Activated T-cell treated with anti-CD3 and anti-CD28 coated beads, Interleukin-2, amount 50 U/mL, for 4 hours (primary cell): ENCODE data around the gene TMEM267. TPM values are rescaled to one million over a fixed set of nuclear protein-coding genes. Genes with fewer than 3 reads are reported as not detected.
"Not testable (repeated sequence)": the region's sequence is repeated elsewhere in the genome, so short reads cannot be mapped to it uniquely, and the experiment has no call there.

Experiments used
- ATAC-seq, 2 donors: fragments of 200-7000 bp; cut with Tn5 transposase; one replicate each; pipeline ENCODE4 v1.10.0; 2021
- DNase-seq: peaks from one replicate; pipeline ENCODE4 v3.0.0-alpha.2; 2020
- H3K27me3 Mint-ChIP-seq: one replicate; pipeline ENCODE4 v1.8.0; 2021; ENCODE audit warnings: low read depth, mixed read lengths
- H3K36me3 Mint-ChIP-seq: one replicate; pipeline ENCODE4 v1.8.0; 2022; ENCODE audit warnings: mixed read lengths; ENCODE audit not compliant: insufficient read depth
- H3K4me1 Mint-ChIP-seq: one replicate; pipeline ENCODE4 v1.8.0; 2021; ENCODE audit warnings: low read depth, mixed read lengths
- H3K4me3 Mint-ChIP-seq: one replicate; pipeline ENCODE4 v1.8.0; 2021; ENCODE audit warnings: mild to moderate bottlenecking, moderate library complexity, mixed read lengths
- H3K9me3 Mint-ChIP-seq: one replicate; pipeline ENCODE4 v1.8.0; 2021; ENCODE audit warnings: mixed read lengths
- total RNA-seq, 3 donors: library from RNA; stranded (reverse); gene quantifications; one replicate each; pipeline ENCODE4 v1.2.1, GENCODE V29; 2021

The TMEM267 gene
- 10 to 100 TPM; 18.6 to 23.4 (median 21.2) TPM for total RNA-seq

DNA sequence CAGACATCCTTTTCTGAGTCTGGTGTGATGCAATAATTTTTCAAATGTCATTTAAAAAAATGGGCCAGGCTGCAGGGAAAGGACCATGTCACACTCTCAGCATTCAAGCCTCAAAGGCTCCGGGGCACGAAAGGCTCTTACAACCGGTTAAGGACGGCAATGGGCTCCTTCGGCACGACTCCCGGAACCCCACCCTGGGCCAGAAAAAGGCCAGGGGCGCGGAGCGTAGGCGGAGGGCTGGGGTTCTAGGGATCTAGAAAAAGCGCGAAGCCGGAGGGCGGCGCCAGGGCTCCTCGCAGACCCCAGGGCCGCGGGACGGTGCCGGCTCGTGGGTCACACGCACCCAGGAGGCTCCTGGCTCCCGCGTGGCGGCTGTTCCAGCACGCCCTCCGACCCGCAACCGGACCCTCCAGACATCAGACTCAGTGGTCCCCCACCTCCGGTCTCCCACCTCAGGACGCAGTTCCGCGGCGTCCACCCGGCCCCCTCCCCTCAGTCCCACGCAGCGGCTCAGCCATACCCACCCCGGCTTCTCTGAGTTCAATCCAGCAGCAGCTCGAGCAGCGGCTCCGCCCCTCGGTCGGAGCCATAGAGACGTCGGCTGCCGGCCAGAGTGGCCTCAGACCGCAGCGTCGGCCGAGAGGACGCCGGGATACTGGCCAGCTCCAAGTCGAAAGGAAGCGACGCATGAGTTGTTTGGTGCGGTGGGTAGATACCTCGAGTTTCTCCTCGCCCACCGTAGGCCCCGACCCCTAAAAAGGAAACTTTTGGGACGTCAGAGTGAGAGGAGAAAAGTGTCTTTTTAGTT lies at the start of gene TMEM267:
TSS of gene TMEM267 (minus strand) at position 568 of the 808 bp plus-strand sequence. CDS start 29,896 bp downstream, outside the sequence.
- peak; percentile 90 to 91 for ATAC-seq
- H3K36me3 Mint-ChIP-seq = no peaks in the 10 kb centered on the region
- peak; percentile 82 for DNase-seq
- H3K27me3 Mint-ChIP-seq = no peaks in the 10 kb centered on the region
- H3K9me3 Mint-ChIP-seq = no peaks in the 10 kb centered on the region
- peak within 1 kb of the TSS; percentile 97 for H3K4me3 Mint-ChIP-seq
- H3K4me1 Mint-ChIP-seq = peaks cover 43% of the 10 kb centered on the region

DNA sequence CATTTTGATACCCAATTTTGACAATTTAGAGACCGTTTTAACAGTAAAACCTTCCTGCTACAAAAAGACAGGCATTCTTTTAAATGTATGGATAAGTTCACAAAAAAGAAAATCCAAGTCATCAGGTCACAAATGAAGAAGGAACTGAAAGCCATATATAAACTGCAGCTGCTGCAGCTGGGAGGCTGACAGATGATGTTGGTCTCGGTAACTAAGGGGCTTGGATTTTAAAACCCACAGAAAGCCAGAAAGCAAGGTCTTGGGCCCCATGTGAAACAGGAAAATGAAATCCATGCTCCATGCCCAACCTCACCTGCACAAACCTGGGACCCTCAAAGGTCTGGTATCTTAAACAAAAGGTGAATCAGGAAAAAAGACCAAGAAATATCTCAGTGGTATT lies 47.0 kb upstream of the TMEM267 start:
- H3K9me3 Mint-ChIP-seq = no peaks in the 10 kb centered on the region
- DNase-seq = no peak
- peaks cover 5% of the 10 kb centered on the region for H3K4me1 Mint-ChIP-seq
- no peak overlapping the region for H3K4me3 Mint-ChIP-seq
- H3K36me3 Mint-ChIP-seq = peaks cover 53% of the 10 kb centered on the region
- ATAC-seq = no peak
- no peaks in the 10 kb centered on the region for H3K27me3 Mint-ChIP-seq

- no peak for ATAC-seq
- no peaks in the 10 kb centered on the region for H3K4me1 Mint-ChIP-seq
- no peaks in the 10 kb centered on the region for H3K9me3 Mint-ChIP-seq
- H3K27me3 Mint-ChIP-seq = no peaks in the 10 kb centered on the region
- peaks cover 34% of the 10 kb centered on the region for H3K36me3 Mint-ChIP-seq
- no peak overlapping the region for H3K4me3 Mint-ChIP-seq
- no peak for DNase-seq
Measured at GRCh38 chr5:43523662-43524072, 40.0 kb upstream of the TMEM267 start.

- no peaks in the 10 kb centered on the region for H3K27me3 Mint-ChIP-seq
- no peak overlapping the region for H3K4me3 Mint-ChIP-seq
- no peak for ATAC-seq
- H3K4me1 Mint-ChIP-seq = peaks cover 5% of the 10 kb centered on the region
- no peaks in the 10 kb centered on the region for H3K9me3 Mint-ChIP-seq
- DNase-seq = no peak
- peaks cover 18% of the 10 kb centered on the region for H3K36me3 Mint-ChIP-seq
Measured at GRCh38 chr5:43520615-43521014, 37.0 kb upstream of the TMEM267 start.

GRCh38 chr5:43515678-43516048 lies 32.0 kb upstream of the TMEM267 start:
- Mint-ChIP-seq H3K27me3 (no peaks in the 10 kb centered on the region), H3K4me3 (peak overlapping the region; percentile 95), H3K9me3 (no peaks in the 10 kb centered on the region), H3K36me3 (no peaks in the 10 kb centered on the region), H3K4me1 (peaks cover 34% of the 10 kb centered on the region)
- DNase-seq = no peak
- ATAC-seq = no peak

DNA sequence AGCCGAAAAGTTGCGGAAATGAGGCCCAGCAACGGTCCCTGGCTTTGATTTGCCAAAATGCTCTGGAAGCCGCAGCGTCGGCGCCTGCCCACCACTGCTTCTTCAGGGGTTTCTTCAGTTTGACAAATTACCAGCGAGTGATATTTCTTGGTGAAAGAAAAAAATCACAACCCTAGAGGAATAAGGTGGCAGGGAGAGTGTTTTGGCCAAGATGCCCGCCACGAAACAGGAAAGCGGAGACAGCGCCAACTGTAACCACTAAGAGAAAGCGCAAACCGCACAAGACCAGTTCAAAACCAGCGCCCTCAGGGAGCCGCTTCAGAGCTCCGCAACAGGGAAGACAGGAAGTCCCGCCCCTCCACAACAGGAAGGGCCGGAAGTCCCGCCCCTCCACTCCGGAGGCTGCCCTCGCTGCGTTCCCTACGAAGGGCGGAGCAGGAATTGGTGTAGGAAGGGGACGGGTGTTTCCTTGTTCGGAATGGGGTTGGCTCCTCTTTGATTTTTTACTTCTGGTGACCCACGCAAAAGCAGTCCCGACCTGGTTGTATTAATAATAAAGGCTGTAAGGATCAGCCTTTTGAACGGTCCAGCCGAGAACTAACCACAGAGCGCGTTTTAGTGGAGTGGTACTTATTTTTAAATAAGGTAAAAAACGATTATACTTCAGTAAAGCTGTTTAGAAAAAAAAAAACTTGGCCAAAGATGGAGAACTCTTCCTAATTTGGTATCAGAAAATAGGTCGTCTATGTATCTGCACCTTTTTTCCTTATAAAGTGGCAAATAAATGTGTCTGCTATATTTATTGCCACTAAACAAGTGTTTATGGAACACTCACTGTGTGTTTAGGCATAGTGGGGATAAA lies 31.4 kb upstream of the TMEM267 start, which contains the start of gene C5orf34:
TSS of gene C5orf34 (minus strand) at position 333 of the 862 bp plus-strand sequence. CDS start 5,809 bp downstream, outside the sequence.
- ATAC-seq (peak; percentile 95 to 96), DNase-seq (peak; percentile 95)
- peaks cover 34% of the 10 kb centered on the region for H3K4me1 Mint-ChIP-seq
- H3K27me3 Mint-ChIP-seq = no peaks in the 10 kb centered on the region
- H3K9me3 Mint-ChIP-seq = no peaks in the 10 kb centered on the region
- no peaks in the 10 kb centered on the region for H3K36me3 Mint-ChIP-seq
- H3K4me3 Mint-ChIP-seq = peak within 1 kb of the TSS; percentile 95

DNA sequence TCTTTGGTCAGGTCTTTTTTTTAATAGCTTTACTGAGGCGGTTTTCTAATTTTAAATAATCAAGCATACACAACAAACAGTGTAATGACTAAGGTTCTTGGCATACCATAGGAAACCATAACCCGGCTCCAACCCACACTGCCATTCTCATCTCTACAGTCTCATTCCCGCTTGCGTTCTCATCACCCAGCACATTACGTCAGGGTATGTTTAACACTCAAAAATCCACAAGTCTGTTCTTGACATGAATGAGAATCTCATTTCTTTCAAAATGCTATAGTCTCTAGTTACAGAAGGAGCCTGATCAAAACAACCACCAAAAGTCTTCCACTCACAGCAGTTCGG lies 30.8 kb upstream of the TMEM267 start:
- DNase-seq = peak; percentile 15
- peaks cover 34% of the 10 kb centered on the region for H3K4me1 Mint-ChIP-seq
- H3K4me3 Mint-ChIP-seq = peak overlapping the region; percentile 95
- H3K36me3 Mint-ChIP-seq = no peaks in the 10 kb centered on the region
- no peaks in the 10 kb centered on the region for H3K27me3 Mint-ChIP-seq
- ATAC-seq = peak; percentile 76 to 85
- no peaks in the 10 kb centered on the region for H3K9me3 Mint-ChIP-seq

GRCh38 chr5:43514025-43514424 lies 30.4 kb upstream of the TMEM267 start:
- H3K36me3 Mint-ChIP-seq = no peaks in the 10 kb centered on the region
- DNase-seq = no peak
- no peaks in the 10 kb centered on the region for H3K27me3 Mint-ChIP-seq
- no peak for ATAC-seq
- H3K9me3 Mint-ChIP-seq = no peaks in the 10 kb centered on the region
- H3K4me1 Mint-ChIP-seq = peaks cover 34% of the 10 kb centered on the region
- H3K4me3 Mint-ChIP-seq = peak overlapping the region; percentile 95

DNA sequence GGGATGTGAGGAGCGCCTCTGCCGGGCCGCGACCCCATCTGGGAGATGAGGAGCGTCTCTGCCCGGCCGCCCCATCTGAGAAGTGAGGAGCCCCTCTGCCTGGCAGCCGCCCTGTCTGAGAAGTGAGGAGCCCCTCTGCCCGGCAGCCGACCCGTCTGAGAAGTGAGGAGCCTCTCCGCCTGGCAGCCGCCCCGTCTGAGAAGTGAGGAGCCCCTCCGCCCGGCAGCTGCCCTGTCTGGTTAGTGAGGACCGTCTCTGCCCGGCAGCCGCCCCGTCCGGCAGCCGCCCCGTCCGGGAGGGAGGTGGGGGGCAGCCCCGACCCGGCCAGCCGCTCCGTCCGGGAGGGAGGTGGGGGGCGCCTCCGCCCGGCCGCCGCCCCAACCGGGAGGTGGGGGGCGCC lies 27.4 kb upstream of the TMEM267 start:
- H3K36me3 Mint-ChIP-seq, H3K4me3 Mint-ChIP-seq, ATAC-seq, H3K9me3 Mint-ChIP-seq, DNase-seq, H3K27me3 Mint-ChIP-seq: not testable (repeated sequence)
- peaks cover 31% of the 10 kb centered on the region for H3K4me1 Mint-ChIP-seq

- ATAC-seq = no peak
- Mint-ChIP-seq H3K36me3 (peaks cover 10% of the 10 kb centered on the region), H3K4me1 (no peaks in the 10 kb centered on the region), H3K9me3 (no peaks in the 10 kb centered on the region), H3K27me3 (no peaks in the 10 kb centered on the region), H3K4me3 (no peak overlapping the region)
- no peak for DNase-seq
Measured at GRCh38 chr5:43498581-43498980, 14.9 kb upstream of the TMEM267 start.

DNA sequence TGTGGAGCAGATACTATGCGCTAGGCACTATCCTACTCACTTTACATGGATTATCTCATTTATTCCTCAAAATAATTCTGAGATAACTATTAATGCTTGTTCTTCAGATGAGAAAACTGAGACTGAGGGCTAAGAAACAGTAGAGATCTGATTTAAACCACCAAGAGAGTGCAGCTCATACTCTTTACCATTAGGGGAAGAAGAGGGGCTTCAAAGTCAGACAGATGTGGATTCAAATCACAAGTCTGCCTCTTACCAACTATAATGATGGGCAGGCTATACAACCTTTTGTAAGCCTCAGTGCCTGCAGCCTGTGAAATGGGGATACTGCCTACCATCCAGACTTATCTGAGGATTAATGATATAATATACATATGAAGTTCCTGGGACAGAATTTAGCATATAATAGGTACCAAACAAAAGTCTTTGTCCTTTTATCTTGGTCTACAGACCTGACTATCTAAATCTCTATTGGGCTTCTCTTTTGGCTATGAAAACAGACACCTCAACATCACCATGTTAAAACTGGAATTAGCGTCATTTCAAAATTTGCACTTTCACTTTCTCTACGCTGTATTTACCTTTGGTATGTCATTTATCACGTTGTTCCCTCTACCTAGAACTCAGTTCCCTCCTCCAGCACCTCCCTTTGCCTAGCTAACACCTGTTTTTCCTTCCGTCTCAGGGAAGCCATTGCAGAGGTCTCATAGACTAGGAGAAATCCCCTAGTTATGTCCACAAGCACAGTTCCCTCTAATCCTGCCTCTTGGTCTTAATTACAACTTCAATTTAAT lies 13.8 kb upstream of the TMEM267 start:
- H3K27me3 Mint-ChIP-seq = no peaks in the 10 kb centered on the region
- H3K4me3 Mint-ChIP-seq = no peak overlapping the region
- H3K9me3 Mint-ChIP-seq = no peaks in the 10 kb centered on the region
- DNase-seq (no peak), ATAC-seq (no peak)
- no peaks in the 10 kb centered on the region for H3K4me1 Mint-ChIP-seq
- peaks cover 8% of the 10 kb centered on the region for H3K36me3 Mint-ChIP-seq

DNA sequence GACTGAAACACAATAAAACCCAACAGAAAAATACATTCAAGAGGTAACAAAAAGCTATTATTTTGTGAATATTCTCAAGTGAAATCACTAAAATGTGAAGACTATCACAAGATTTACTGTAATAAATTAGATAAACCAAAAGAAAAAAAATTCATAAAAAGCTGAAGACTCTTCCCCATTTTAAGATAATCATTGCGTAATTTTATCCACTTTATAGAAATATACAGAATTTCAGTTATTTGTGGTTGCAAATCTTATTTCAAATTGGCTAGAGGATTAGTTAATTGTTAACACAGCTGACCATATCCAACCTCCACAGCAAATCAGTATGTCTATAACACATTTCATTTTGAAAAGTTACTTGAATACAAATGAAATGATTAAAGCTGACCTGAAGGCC lies 7.7 kb upstream of the TMEM267 start:
- no peak for ATAC-seq
- H3K36me3 Mint-ChIP-seq = peaks cover 6% of the 10 kb centered on the region
- no peaks in the 10 kb centered on the region for H3K27me3 Mint-ChIP-seq
- H3K9me3 Mint-ChIP-seq = no peaks in the 10 kb centered on the region
- DNase-seq = no peak
- no peak overlapping the region for H3K4me3 Mint-ChIP-seq
- H3K4me1 Mint-ChIP-seq = peaks cover under 1% of the 10 kb centered on the region

DNA sequence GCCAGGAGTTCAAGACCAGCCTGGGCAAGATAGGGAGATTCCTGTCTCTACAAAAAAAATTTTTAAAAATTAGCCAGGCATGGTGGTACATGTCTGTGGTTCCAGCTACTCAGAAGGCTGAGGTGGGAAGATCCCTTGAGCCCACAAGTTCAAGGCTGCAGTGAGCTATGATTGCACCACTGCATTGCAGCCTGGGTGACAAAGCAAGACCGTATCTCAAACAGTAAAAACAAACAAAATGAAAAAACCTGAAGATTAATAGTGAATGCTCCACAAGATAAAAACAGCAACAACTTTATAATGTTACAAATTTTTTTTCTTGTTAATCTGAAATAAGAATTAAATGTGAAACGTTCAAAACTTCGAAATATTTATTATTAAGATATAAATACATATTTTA lies 2.7 kb upstream of the TMEM267 start:
- Mint-ChIP-seq H3K36me3 (peaks cover 6% of the 10 kb centered on the region), H3K27me3 (no peaks in the 10 kb centered on the region), H3K4me1 (peaks cover 37% of the 10 kb centered on the region), H3K4me3 (no peak overlapping the region), H3K9me3 (no peaks in the 10 kb centered on the region)
- no peak for DNase-seq
- ATAC-seq = no peak

GRCh38 chr5:43485406-43485805 lies 1.7 kb upstream of the TMEM267 start:
- Mint-ChIP-seq H3K4me3 (peak overlapping the region; percentile 45), H3K36me3 (peaks cover 6% of the 10 kb centered on the region), H3K9me3 (no peaks in the 10 kb centered on the region), H3K27me3 (no peaks in the 10 kb centered on the region), H3K4me1 (peaks cover 40% of the 10 kb centered on the region)
- ATAC-seq = no peak
- no peak for DNase-seq
